ENCODE data around the gene KIF25.

DNA sequence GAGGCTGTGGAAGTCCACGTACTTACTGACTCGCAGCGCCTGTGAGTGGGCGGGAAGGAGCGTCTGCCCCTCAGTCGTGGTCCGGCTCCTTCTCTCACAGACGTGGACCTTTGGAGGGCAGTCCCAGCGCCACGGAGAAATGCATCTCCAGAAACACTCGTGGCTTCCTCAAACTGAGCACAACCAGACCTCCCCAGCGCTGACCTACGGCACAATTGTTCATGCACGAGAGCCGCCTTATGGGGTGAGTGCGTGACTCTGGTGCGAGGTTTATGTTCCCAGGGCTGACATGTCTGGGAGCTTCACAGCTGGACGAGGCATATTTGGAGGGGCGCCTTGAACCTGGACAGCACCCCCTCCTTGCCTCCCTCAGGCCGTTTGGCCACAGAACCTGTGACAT is 51.8 kb downstream of the KIF25 start:
- TF ChIP-seq, protein P1, sequence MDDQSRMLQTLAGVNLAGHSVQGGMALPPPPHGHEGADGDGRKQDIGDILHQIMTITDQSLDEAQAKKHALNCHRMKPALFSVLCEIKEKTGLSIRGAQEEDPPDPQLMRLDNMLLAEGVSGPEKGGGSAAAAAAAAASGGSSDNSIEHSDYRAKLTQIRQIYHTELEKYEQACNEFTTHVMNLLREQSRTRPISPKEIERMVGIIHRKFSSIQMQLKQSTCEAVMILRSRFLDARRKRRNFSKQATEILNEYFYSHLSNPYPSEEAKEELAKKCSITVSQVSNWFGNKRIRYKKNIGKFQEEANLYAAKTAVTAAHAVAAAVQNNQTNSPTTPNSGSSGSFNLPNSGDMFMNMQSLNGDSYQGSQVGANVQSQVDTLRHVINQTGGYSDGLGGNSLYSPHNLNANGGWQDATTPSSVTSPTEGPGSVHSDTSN (IDR thresholded peaks at IDR 0.05), result no peak
- TF ChIP-seq POLR2A (IDR thresholded peaks at IDR 0.05; ENCODE audit: low read length), result no peak
- TF ChIP-seq ZFP36 (IDR thresholded peaks at IDR 0.05; ENCODE audit: borderline replicate concordance, partially characterized antibody), result no peak
- no peak for TF ChIP-seq CTCF (IDR thresholded peaks at IDR 0.05)
- TF ChIP-seq JUN (IDR thresholded peaks at IDR 0.05), result no peak
- TF ChIP-seq TP53 (CRISPR knock-in tag; IDR thresholded peaks at IDR 0.05), result no peak

All from A549 (cell line).